NCI-H748 (cell line): ENCODE data around the gene ALMS1.
A peak's percentile ranks its signal among the peaks of the same experiment; 100 is the strongest.
"Not testable (repeated sequence)": the region's sequence is repeated elsewhere in the genome, so short reads cannot be mapped to it uniquely, and the experiment has no call there.

Source experiments
- DNase-seq: peaks from one replicate; lab custom pipeline; 2025; ENCODE audit not compliant: unreplicated experiment; lab: John Stamatoyannopoulos, UW

The ALMS1 gene

GRCh38 chr2:73489053-73489452 is 103.4 kb downstream of the ALMS1 start:
- DNase-seq: no peak

- DNase-seq: no peak
Measured at GRCh38 chr2:73494031-73494430, 108.4 kb downstream of the ALMS1 start.

DNA sequence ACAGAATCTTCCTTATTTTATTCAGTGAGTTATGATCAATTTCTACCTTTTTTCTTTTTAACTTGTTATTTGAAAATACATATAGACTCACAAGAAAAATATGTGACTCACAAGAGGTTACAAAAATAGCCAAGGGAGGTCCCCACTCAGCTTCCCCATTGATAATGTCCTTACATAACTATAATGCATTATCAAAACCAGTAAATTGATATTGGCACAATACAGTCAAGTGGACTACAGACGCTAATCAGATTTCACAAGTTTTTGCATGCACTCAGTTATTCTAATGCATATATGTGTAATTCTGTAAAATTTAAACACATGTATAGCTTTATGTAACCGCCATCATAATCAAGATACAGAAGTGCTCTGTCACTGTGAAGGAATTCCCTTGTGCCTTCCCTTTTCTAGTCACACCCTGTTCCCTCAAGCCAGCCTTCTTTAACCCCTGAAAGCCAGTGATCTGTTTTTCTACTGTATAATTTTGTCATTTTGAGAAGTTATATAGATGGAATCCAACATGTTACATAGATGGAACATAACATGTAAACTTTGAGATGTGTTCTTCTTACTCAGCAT is 118.4 kb downstream of the ALMS1 start:
- DNase-seq: no peak

DNA sequence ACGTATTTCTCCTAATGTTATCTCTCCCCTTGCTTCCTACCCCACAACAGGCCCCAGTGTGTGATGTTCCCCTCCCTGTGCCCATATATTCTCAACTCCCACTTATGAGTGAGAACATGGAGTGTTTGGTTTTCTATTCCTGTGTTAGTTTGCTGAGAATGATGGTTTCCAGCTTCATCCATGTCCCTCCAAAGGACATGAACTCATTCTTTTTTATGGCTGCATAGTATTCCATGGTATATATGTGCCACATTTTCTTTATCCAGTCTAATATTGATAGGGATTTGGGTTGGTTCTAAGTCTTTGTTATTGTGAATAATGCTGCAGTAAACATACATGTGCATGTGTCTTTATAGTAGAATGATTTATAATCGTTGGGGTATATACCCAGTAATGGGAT is 119.2 kb downstream of the ALMS1 start:
- DNase-seq: not testable (repeated sequence)

- DNase-seq: not testable (repeated sequence)
Measured at GRCh38 chr2:73510470-73510869, 124.8 kb downstream of the ALMS1 start.

DNA sequence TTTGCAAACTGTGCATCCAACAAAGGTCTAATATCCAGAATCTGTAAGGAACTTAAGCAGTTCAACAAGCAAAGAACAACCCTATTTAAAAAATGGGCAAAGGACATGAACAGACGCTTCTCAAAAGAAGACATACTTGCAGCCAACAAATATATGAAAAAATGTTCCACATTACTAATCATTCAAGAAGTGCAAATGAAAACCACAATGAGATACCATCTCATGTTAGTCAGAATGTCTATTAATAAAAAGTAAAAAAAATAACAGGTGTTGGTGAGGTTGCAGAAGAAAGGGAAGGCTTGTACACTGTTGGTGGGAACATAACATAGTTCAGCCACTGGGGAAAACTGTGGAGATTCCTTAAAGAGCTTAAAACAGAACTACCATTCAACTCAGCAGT is 130.4 kb downstream of the ALMS1 start:
- no peak for DNase-seq

GRCh38 chr2:73528688-73529087 is 143.1 kb downstream of the ALMS1 start:
- no peak for DNase-seq

GRCh38 chr2:73530773-73531172 is 145.1 kb downstream of the ALMS1 start:
- DNase-seq: not testable (repeated sequence)

DNA sequence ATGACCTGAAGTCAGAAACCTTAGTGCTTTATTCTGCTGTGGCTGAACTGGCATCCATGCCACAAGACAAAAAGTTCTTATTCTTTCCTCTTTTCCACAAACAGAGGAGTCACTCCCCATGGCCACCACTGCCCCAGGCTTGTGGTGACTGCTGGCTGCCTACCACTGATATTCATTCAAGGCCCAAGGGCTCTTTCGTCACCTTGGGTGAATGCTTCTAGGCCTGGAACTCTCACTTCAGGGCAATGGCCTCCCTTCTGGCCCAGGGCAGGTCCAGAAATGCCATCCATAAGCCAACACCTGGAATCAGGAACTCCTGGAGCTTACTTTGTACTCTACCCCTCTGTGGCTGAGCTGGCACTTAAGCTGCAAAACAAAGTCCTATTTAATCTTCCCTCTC is 146.7 kb downstream of the ALMS1 start:
- no peak for DNase-seq

DNA sequence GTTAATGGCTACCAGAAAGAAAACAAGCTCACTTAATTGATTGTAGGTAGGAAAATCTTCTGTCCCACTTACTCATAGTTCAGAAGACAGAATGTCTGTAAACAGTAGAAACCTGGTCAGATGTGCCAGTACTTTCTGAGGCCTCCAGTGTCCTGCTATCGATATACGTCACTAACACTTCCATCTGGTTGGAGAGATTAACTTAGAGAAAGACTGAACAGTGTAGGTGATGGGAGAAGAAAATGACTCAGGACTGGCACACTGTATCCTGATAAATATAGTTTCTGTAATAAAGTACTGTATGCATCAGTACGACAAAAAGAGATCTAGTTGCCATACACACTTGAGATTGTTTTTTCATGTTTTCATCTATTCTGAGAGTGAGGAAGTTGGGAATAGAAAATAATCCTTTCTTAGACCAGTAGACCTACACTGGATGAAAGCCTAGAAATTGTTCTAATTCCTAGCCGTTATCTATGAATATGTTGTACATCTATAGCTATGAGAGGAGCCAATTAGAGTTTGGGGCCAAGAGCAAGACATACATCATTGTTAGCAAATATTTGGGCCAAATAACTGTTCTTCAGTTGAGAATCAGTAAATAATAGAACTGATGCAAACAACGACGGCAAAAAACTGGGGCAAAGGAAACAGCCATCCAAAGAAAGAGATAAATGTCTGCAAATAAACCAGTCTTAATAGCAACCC is 150.7 kb downstream of the ALMS1 start:
- DNase-seq: no peak

GRCh38 chr2:73560875-73561274 is 175.2 kb downstream of the ALMS1 start:
- DNase-seq: peak; percentile 87

GRCh38 chr2:73561422-73561821 is 175.8 kb downstream of the ALMS1 start:
- no peak for DNase-seq

DNA sequence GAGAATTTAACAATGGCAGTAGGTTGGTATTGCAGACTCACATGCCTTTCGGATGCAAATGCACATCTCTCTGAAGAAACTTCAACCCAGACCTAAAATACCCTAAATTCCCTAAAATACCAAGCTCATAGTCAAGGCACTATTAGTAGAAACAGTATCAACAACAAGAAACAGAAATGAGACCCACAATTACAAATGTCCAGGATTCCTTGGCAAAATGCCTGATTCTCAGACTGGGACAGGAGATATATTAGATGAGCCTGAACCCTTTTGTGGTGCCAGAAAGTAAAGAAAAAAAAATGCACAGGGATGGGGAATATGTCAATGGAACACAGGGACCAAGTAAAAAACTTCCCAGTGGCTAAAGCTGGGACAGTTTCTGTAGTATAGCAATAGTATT is 179.3 kb downstream of the ALMS1 start:
- no peak for DNase-seq

DNA sequence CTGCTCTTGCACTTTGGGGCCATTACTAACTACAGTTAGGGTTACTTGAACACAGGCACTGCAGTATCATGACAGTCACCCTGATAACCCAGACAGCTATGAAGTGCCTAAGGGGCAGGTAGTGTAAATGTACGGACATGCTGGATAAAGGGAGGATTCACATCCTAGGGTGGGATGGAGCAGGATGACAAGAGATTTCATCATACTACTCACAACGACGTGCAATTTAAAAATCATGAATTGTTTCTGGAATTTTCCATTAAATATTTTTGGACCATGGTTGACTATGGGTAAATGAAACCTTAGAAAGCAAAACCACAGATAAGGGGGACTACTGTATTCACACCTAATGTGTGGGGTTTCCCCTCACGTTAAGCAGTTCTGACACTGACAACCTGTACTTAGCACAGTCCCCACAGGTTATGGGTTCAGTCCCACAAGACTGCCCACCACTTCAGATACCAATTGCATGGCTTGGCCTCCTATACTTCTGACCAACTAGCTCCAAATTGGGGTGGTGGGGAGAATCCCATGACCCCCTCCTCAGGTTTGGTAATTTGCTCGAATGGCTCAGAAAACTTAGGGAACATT is 180.7 kb downstream of the ALMS1 start:
- no peak for DNase-seq

GRCh38 chr2:73575261-73575660 is 189.6 kb downstream of the ALMS1 start:
- no peak for DNase-seq

- DNase-seq: peak; percentile 3
Measured at GRCh38 chr2:73582364-73582763, 196.7 kb downstream of the ALMS1 start.

GRCh38 chr2:73588177-73588576 is 202.5 kb downstream of the ALMS1 start:
- DNase-seq: peak; percentile 93

DNA sequence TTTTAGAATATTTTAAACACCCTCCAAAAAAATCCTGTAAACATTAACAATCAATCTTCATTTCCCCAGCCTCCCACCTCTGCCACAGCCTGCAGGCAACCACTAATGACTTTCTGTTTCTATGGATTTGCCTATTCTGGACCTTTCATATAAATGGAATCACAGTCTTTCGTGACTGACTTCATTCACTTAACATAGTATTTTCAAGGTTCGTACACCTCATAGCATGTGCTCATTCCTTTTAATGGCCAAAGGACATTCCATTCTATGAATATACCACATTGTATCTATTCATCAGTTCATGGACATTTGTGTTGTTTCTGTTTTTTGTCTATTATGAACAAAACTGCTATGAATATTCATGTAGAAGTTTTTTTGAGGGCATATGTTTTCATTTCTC is 208.0 kb downstream of the ALMS1 start:
- no peak for DNase-seq

DNA sequence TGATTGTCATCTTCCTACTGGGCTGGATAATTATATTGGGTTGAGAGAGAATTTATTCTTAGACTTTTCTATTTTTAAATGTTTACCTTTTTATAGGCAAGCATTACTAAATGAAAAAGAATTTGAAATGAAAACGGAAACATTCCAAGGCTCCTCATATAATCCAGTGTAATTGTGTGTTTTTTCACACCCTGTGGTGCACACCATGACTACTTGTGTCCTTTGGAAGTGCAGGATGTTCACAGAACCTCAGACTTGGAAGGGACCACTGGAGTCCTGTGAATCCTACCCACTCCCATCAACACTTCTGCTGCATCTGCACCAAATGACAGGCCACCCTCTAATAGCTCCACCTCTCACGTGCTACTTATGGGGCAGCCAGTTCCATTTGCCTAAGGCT is 208.6 kb downstream of the ALMS1 start:
- no peak for DNase-seq

DNA sequence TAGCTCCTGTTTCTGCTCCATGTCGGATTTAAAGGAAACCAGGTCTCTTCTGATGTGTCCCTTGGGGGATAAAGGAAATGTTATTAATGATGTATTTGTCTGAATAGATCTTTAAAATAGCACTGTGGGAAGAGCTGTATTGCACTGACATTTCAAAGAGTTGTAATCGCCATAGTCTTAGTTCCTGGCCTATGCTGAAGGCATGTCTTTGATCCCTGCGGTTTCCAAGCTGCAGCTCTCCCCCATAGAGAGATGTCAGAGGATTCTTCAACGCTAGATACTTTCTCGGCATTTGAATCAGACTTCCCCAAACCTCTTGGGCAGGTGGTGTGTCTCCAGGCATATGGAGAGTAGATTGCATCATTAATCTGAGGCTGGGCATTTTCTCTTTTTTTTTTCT is 216.1 kb downstream of the ALMS1 start:
- no peak for DNase-seq

DNA sequence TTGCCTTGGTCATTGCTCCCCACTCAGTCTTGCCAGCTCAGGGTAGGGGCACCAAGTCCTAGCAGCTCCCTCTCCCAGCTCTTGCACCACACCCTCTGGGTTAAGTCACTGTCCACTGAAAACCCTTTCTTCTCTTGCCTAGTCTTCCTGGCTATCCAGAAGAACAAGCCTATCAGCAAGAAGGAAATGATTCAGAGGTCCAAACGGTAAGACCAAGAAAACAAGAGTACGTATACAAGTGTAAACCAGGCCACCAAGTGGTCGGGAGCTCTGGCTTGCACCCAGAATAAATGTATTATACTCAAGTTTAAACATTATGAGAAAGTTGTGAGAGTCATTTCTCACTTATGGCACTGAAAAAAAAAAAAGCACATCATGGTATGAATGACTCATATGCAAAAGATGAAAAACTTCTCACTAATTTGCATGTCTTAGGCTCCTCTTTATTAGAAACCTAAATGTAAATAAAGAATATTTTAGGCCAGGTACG is 217.5 kb downstream of the ALMS1 start:
- not testable (repeated sequence) for DNase-seq

DNA sequence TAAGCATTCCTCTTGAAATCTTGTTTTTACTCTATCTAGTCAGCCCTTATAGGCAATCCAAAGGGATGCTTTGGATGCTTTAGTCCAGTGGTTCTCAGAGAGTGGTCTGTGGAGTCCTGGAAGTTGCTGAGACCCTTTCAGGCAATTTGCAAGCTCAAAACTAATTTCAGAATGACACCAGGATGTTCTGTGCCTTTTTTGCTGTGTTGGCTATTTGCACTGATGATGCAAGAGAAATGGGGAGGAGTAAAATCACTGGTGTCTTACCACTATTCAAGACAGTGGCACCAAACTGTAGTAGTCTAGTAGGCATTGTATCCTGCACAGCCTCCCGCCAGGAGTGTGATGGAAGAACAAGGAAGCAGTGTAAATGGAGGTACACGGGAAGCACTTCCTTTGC is 219.0 kb downstream of the ALMS1 start:
- DNase-seq: not testable (repeated sequence)
